ENCODE results near the gene PPP2CA.
"Not testable (repeated sequence)": the region's sequence is repeated elsewhere in the genome, so short reads cannot be mapped to it uniquely, and the experiment has no call there.

PPP2CA gene

GRCh38 chr5:134226441-134227192 is 744 bp upstream of the PPP2CA start:
- no peaks in the 10 kb centered on the region for H3K9me3 ChIP-seq
- TF ChIP-seq CTCF (IDR thresholded peaks at IDR 0.05), result no peak
- no peaks in the 10 kb centered on the region for H3K36me3 ChIP-seq
- peak overlapping the region; percentile 91 for H3K27ac ChIP-seq
- peaks cover 44 to 46% of the 10 kb centered on the region in 2 experiments for H3K4me1 ChIP-seq (ENCODE audit: control insufficient read depth in 1 of 2, insufficient read depth in 1 of 2, low read depth in 1 of 2, low read length in 1 of 2)
- no peaks in the 10 kb centered on the region for H3K27me3 ChIP-seq
- peak overlapping the region; percentile 89 to 95 for H3K4me3 ChIP-seq (ENCODE audit: low read depth in 1 of 2, low read length in 1 of 2)

- Histone ChIP-seq H3K27ac (peak overlapping the region; percentile 91), H3K4me1 (ENCODE audit: control insufficient read depth in 1 of 2, insufficient read depth in 1 of 2, low read depth in 1 of 2, low read length in 1 of 2) (peaks cover 46 to 50% of the 10 kb centered on the region in 2 experiments), H3K4me3 (ENCODE audit: low read depth in 1 of 2, low read length in 1 of 2) (peak overlapping the region; percentile 89 to 95), H3K9me3 (no peaks in the 10 kb centered on the region), H3K27me3 (no peaks in the 10 kb centered on the region), H3K36me3 (peaks cover 9% of the 10 kb centered on the region)
- no peak for TF ChIP-seq CTCF (IDR thresholded peaks at IDR 0.05)
Observed at GRCh38 chr5:134224888-134225779, 739 bp downstream of the PPP2CA start.

- Histone ChIP-seq H3K4me3 (ENCODE audit: low read depth in 1 of 2, low read length in 1 of 2) (peak overlapping the region; percentile 89 to 95), H3K9me3 (no peaks in the 10 kb centered on the region), H3K27ac (peak overlapping the region; percentile 91), H3K36me3 (peaks cover 9% of the 10 kb centered on the region), H3K27me3 (no peaks in the 10 kb centered on the region), H3K4me1 (ENCODE audit: control insufficient read depth in 1 of 2, insufficient read depth in 1 of 2, low read depth in 1 of 2, low read length in 1 of 2) (peaks cover 46 to 53% of the 10 kb centered on the region in 2 experiments)
- no peak for TF ChIP-seq CTCF (IDR thresholded peaks at IDR 0.05)
Observed at GRCh38 chr5:134223406-134224248, 2.2 kb downstream of the PPP2CA start.

GRCh38 chr5:134221690-134222089 is 4.2 kb downstream of the PPP2CA start:
- not testable (repeated sequence) for H3K4me3 ChIP-seq (ENCODE audit: low read depth in 1 of 2, low read length in 1 of 2); H3K27ac ChIP-seq; H3K9me3 ChIP-seq; H3K36me3 ChIP-seq; H3K27me3 ChIP-seq
- H3K4me1 ChIP-seq (ENCODE audit: control insufficient read depth in 1 of 2, insufficient read depth in 1 of 2, low read depth in 1 of 2, low read length in 1 of 2), result peaks cover 40 to 46% of the 10 kb centered on the region in 2 experiments

GRCh38 chr5:134215757-134216156 is 10.1 kb downstream of the PPP2CA start:
- peaks cover 3% of the 10 kb centered on the region for H3K36me3 ChIP-seq
- no peak overlapping the region for H3K27ac ChIP-seq
- TF ChIP-seq CTCF (IDR thresholded peaks at IDR 0.05), result no peak
- H3K27me3 ChIP-seq, result no peaks in the 10 kb centered on the region
- H3K9me3 ChIP-seq, result no peaks in the 10 kb centered on the region
- H3K4me1 ChIP-seq (ENCODE audit: control insufficient read depth in 1 of 2, insufficient read depth in 1 of 2, low read depth in 1 of 2, low read length in 1 of 2), result peaks cover 0 to 3% of the 10 kb centered on the region in 2 experiments
- H3K4me3 ChIP-seq (ENCODE audit: low read depth in 1 of 2, low read length in 1 of 2), result no peak overlapping the region

- not testable (repeated sequence) for H3K36me3 ChIP-seq; H3K27me3 ChIP-seq; H3K4me3 ChIP-seq (ENCODE audit: low read depth in 1 of 2, low read length in 1 of 2); H3K9me3 ChIP-seq; H3K27ac ChIP-seq
- peaks cover 7 to 12% of the 10 kb centered on the region in 2 experiments for H3K4me1 ChIP-seq (ENCODE audit: control insufficient read depth in 1 of 2, insufficient read depth in 1 of 2, low read depth in 1 of 2, low read length in 1 of 2)
Observed at GRCh38 chr5:134211263-134212031, 14.4 kb downstream of the PPP2CA start.

All from neutrophil (primary cell).